Measurements from ENCODE around the gene GPC5.
"Not testable (repeated sequence)": the region's sequence is repeated elsewhere in the genome, so short reads cannot be mapped to it uniquely, and the experiment has no call there.

GPC5 gene

GRCh38 chr13:92412996-92413395, 1014.6 kb downstream of the GPC5 start:
- no peak for DNase-seq

GRCh38 chr13:92413452-92413851, 1015.0 kb downstream of the GPC5 start:
- no peak for DNase-seq

- DNase-seq: no peak
These were observed 1016.4 kb downstream of the GPC5 start for GRCh38 chr13:92414851-92415250.

- DNase-seq: no peak
These were observed 1017.4 kb downstream of the GPC5 start for GRCh38 chr13:92415781-92416180.

GRCh38 chr13:92418818-92419412, 1020.5 kb downstream of the GPC5 start:
- DNase-seq: no peak

- no peak for DNase-seq
These were observed 1030.8 kb downstream of the GPC5 start for GRCh38 chr13:92429231-92429630.

- no peak for DNase-seq
These were observed 1035.0 kb downstream of the GPC5 start for GRCh38 chr13:92433386-92433785.

GRCh38 chr13:92433963-92434362, 1035.5 kb downstream of the GPC5 start:
- DNase-seq: no peak

GRCh38 chr13:92436924-92437323, 1038.5 kb downstream of the GPC5 start:
- no peak for DNase-seq

GRCh38 chr13:92444244-92444643, 1045.8 kb downstream of the GPC5 start:
- no peak for DNase-seq

GRCh38 chr13:92451060-92451459, 1052.6 kb downstream of the GPC5 start:
- DNase-seq: no peak

- no peak for DNase-seq
These were observed 1054.4 kb downstream of the GPC5 start for GRCh38 chr13:92452840-92453239.

GRCh38 chr13:92459306-92459705, 1060.9 kb downstream of the GPC5 start:
- no peak for DNase-seq

- no peak for DNase-seq
These were observed 1062.1 kb downstream of the GPC5 start for GRCh38 chr13:92460479-92460878.

- no peak for DNase-seq
These were observed 1063.0 kb downstream of the GPC5 start for GRCh38 chr13:92461402-92461801.

- no peak for DNase-seq
These were observed 1063.4 kb downstream of the GPC5 start for GRCh38 chr13:92461831-92462230.

- DNase-seq: no peak
These were observed 1064.7 kb downstream of the GPC5 start for GRCh38 chr13:92463134-92463533.

GRCh38 chr13:92473765-92474475, 1075.5 kb downstream of the GPC5 start:
- no peak for DNase-seq

GRCh38 chr13:92480387-92480786, 1082.0 kb downstream of the GPC5 start:
- DNase-seq: no peak

GRCh38 chr13:92482790-92483189, 1084.4 kb downstream of the GPC5 start:
- DNase-seq: not testable (repeated sequence)

GRCh38 chr13:92483894-92484293, 1085.5 kb downstream of the GPC5 start:
- DNase-seq: no peak

- DNase-seq: no peak
These were observed 1088.8 kb downstream of the GPC5 start for GRCh38 chr13:92487238-92487637.

- no peak for DNase-seq
These were observed 1089.9 kb downstream of the GPC5 start for GRCh38 chr13:92488249-92488852.

GRCh38 chr13:92491839-92492238, 1093.4 kb downstream of the GPC5 start:
- no peak for DNase-seq
